DMS53 treated with DMSO at 0.1 percent for 48 hours (cell line): ENCODE data around the gene PERCC1.

Source experiments
- DNase-seq: peaks from one replicate; lab custom pipeline; 2025; ENCODE audit not compliant: unreplicated experiment; lab: John Stamatoyannopoulos, UW

PERCC1 gene

GRCh38 chr16:1448536-1449116 lies 17.7 kb downstream of the PERCC1 start:
- DNase-seq: no peak

GRCh38 chr16:1449201-1449788 lies 18.4 kb downstream of the PERCC1 start:
- no peak for DNase-seq

GRCh38 chr16:1450218-1450617 lies 19.3 kb downstream of the PERCC1 start:
- DNase-seq: no peak

- no peak for DNase-seq
Observed at GRCh38 chr16:1450841-1451240, 20.0 kb downstream of the PERCC1 start.

GRCh38 chr16:1451702-1452392 lies 21.0 kb downstream of the PERCC1 start:
- DNase-seq: no peak

- no peak for DNase-seq
Observed at GRCh38 chr16:1452530-1452929, 21.7 kb downstream of the PERCC1 start.

GRCh38 chr16:1453316-1453715 lies 22.4 kb downstream of the PERCC1 start:
- no peak for DNase-seq

GRCh38 chr16:1454561-1454960 lies 23.7 kb downstream of the PERCC1 start:
- DNase-seq: no peak

- no peak for DNase-seq
Observed at GRCh38 chr16:1455190-1456171, 24.6 kb downstream of the PERCC1 start.

- no peak for DNase-seq
Observed at GRCh38 chr16:1456951-1457350, 26.1 kb downstream of the PERCC1 start.

GRCh38 chr16:1457489-1458245 lies 26.8 kb downstream of the PERCC1 start:
- no peak for DNase-seq

- no peak for DNase-seq
Observed at GRCh38 chr16:1458336-1458976, 27.6 kb downstream of the PERCC1 start.

GRCh38 chr16:1458977-1459341 lies 28.1 kb downstream of the PERCC1 start:
- no peak for DNase-seq

GRCh38 chr16:1459967-1460366 lies 29.1 kb downstream of the PERCC1 start:
- no peak for DNase-seq

GRCh38 chr16:1460602-1461138 lies 29.8 kb downstream of the PERCC1 start:
- no peak for DNase-seq

GRCh38 chr16:1461146-1461545 lies 30.3 kb downstream of the PERCC1 start:
- no peak for DNase-seq

- no peak for DNase-seq
Observed at GRCh38 chr16:1464196-1464893, 33.5 kb downstream of the PERCC1 start.

- no peak for DNase-seq
Observed at GRCh38 chr16:1464894-1465566, 34.2 kb downstream of the PERCC1 start.

GRCh38 chr16:1465567-1465915 lies 34.7 kb downstream of the PERCC1 start:
- DNase-seq: no peak
